HG03520 (cell line): Measurements from ENCODE around the gene AGXT2.
"Not testable (repeated sequence)": the region's sequence is repeated elsewhere in the genome, so short reads cannot be mapped to it uniquely, and the experiment has no call there.

Source experiments
- ATAC-seq: cut with Tn5 transposase; IDR thresholded peaks from one replicate; pipeline ENCODE4 v1.9.1; 2021; ENCODE audit warnings: mild to moderate bottlenecking, moderate library complexity; ENCODE audit not compliant: unreplicated experiment

The AGXT2 gene

GRCh38 chr5:35056686-35057085, 8.9 kb upstream of the AGXT2 start:
- ATAC-seq = no peak

- ATAC-seq = no peak
Observed at GRCh38 chr5:35052838-35053237, 5.1 kb upstream of the AGXT2 start.

DNA sequence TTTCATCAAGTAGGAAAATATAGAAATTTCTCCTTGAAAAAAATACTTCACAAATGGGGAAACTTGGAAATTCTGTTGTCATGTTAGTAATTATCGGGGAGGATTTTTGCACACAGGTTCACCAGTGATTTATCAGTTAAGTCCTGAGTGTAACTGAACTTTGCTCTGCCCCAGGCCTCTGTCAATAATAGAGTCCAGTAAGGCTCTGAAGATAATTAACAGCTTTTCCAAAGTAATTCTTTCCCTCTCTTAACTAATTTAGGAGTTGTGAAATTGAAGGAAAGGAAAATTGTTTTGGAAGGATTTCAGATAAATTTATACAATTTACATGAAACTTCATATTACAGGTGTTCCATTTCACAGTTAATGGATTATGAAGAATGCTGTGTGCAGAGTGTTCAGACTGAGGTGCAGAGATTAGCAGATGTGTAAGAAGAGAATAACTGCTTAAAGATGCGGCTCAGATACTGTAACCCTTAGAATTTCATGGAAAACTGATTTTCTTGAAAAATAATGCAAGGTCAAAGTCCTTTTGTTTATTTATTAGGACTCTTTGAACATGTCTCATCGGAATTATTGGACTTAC, 2.9 kb upstream of the AGXT2 start:
- ATAC-seq = no peak

DNA sequence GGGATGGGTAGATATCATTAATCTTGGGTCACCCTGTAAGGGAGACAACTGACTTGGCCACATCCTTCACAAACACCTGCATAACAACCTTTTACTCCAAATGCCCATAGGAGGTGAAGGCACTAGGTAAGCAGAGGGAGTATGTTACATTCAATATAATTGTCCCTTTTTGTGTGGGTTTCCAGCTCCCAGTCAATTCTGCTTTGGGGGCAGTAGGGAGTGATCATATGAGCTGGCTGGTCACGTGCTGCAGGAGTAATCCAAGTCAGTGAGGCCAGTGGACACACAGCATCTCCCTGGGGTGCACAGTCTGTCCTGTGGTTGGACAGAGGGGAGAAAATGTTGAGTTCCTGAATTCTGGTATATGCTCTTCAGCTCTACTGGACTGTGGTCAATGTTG, 1.2 kb upstream of the AGXT2 start:
- no peak for ATAC-seq

- ATAC-seq = no peak
Observed at GRCh38 chr5:35046774-35047173, 975 bp downstream of the AGXT2 start.

- ATAC-seq = no peak
Observed at GRCh38 chr5:35045280-35045679, 2.5 kb downstream of the AGXT2 start.

DNA sequence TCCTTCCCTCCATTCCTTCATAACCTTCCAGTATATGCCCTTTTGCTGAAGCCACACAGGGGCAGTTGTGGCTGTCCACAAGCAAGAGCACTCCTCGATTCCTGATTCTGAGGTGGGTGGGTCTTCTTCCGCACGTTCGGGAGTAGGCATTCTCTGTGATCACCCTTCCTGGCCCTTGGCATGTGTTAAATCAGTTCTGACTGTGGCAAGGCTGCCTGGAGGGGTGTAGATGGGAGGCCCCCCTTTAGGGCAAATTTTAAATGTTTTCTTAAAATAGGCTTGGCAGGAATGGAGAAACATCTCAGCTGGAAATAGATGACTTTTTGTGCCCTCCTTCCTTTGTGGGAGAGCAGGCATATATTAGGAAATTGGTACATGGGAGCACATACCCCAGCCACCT, 3.1 kb downstream of the AGXT2 start:
- no peak for ATAC-seq

DNA sequence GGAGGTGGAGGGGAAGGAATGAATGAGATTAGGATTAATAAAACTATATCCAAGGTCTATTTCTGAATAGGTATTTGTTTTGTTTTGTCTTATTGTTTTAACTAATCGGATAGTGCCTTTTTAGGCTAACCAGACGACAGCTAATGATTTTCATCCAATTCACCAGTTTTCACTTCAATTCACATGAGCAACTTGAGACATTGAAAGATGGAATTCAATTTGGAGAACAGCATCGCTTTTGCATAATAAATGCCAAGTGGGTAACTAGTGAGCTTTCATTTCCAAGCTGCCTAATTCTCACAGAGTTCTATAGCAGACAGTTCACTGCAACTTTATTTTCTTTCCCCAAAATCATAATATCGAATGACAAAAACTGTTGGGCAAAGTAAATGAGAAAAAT, 5.0 kb downstream of the AGXT2 start:
- no peak for ATAC-seq

GRCh38 chr5:35041261-35041660, 6.5 kb downstream of the AGXT2 start:
- ATAC-seq = no peak

DNA sequence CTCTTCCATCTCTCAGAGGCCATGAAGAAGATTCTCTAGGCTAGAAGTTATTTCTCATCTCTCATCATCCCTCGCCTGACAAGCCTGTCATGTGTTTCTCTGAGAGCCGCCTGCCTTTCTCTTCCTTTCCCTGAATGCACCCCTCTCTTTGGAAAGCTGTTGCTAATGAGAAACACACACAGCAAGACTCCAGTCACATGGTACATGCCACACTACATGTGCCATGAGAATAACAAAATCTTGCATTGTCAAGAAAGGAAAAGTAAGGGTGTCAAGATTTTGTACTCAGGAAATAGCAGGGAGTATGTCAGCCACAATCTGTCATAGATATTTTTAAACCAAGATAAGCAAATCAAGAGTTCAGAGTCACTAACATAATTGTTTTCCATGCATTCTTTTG, 8.9 kb downstream of the AGXT2 start:
- ATAC-seq = no peak

GRCh38 chr5:35036536-35036935, 11.2 kb downstream of the AGXT2 start:
- ATAC-seq = no peak

DNA sequence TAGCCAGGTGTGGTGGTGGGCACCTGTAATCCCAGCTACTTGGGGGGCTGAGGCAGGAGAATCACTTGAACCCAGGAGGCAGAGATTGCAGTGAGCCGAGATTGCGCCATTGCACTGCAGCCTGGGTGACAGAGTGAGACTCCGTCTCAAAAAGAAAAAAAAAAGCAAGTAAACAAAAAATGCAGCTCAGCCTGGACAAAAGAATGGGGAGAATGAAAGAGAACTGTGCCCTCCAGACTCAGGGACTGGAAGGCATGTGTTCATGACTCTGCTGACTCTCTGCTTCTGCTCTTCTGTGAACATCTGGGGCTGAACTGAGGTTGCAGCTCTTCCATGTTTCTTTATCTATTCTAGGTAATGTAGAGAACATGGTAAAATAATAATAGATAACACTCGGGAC, 11.8 kb downstream of the AGXT2 start:
- not testable (repeated sequence) for ATAC-seq

- ATAC-seq = no peak
Observed at GRCh38 chr5:35035271-35035670, 12.5 kb downstream of the AGXT2 start.

DNA sequence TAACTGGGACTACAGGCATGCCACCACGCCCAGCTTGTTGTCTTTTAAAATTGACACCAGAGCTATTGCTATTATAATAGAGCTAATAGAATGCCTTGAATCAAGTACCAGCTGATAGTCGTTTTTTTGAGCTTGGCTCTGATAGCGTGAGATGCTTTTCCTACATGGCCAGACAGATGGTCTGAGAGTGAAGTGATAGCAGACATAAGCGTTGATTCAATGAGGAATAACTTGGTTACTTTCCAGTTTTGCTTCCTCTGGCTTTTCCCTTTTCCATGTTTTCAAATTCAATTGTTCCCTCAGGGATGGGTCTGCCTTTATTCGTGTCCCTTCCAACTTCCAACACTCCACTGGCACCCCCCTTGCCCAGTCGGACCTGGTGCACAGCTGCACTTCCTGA, 15.4 kb downstream of the AGXT2 start:
- ATAC-seq = no peak

GRCh38 chr5:35031276-35031675, 16.5 kb downstream of the AGXT2 start:
- ATAC-seq = no peak

DNA sequence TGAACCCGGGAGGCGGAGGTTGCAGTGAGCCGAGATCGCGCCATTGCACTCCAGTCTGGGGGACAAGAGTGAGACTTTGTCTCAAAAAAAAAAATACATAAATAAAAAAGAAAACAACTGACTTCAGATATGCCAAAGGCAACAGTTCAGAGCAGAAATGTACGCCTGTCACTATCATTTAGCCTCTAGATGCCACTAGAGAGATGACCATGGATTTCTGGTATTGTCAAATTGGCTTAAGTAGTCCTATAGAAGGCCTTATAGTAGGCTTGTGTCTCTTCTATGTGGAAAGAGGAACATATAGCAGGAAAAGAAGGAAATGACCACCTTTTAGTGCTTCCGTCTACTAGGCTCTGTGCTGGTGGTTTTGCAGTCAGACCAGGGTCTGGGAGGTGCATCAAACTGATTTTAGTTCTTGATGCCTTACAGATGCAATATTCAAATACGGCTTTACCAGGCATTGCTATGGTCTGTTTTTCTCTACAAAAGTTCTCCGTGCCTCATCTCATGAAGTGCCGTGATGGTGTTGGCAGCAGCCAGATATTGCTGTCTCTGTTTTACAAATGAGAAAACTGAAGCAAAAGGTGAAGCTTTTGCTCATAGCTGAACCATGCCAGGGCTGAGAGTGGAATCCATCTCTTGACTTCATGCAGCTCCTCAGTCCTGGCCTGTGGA, 17.2 kb downstream of the AGXT2 start:
- no peak for ATAC-seq

DNA sequence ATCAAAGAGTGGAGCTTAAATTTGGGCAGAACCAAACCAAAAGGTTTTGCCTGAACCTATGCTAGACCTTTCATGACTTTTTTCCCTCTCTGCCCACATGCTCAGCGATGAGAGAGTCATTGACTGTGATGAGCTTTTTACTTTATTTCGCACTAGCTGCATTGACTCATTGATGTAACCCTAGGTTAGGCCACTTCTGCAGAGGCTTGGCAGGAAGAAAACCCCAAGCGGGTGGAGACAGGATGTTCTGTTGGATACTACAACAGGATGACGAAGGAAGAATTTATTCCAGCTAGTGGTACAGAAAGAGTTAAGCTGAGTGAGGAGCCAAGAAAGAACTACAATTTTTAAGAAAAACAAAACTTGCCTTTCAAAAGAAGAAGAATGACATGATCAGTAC, 18.4 kb downstream of the AGXT2 start:
- no peak for ATAC-seq

DNA sequence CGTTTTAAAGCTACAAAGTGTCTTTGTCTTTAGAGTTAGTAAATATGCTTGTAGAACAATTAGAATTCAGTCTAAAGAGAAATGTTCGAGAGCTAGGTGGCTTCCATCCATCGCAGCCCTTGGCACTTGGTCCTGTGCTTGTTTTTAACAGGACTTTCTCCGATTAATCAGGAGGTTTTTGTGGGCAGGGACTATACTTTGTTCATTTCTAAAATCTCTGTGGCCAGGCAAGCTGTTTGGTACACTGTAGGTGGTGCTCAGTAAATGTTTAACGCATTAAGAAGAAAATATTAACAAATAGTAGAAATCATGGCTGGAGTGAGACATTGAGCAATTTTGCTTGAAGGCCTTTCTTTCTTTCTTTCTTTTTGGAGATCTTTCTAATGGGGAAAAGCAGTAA, 20.8 kb downstream of the AGXT2 start:
- no peak for ATAC-seq

DNA sequence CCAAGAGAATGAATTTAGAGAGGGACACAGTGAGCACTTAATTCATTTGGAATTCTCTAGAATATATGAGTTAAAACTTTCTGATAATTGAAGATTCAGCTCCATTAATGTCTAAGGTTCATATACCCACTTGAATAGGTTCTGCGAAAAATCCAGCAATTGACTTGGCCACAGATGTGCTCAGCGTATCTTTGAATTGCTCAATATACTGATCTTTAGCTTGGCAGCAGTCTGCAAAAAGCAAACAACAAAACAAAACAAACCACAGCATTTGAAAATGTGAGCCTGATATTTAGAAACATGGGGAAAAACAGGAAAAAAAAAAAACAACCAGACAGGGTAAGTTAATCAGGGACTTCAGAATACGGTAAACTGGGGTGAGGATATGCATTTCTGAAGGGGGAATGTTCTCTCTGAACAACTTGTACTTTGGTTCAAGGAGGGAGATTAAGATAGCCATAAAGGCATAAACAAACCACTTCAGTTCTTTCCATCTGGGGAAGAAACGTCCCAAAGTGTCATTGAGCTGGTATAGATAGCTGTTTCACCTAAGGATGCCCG, 21.4 kb downstream of the AGXT2 start:
- no peak for ATAC-seq

DNA sequence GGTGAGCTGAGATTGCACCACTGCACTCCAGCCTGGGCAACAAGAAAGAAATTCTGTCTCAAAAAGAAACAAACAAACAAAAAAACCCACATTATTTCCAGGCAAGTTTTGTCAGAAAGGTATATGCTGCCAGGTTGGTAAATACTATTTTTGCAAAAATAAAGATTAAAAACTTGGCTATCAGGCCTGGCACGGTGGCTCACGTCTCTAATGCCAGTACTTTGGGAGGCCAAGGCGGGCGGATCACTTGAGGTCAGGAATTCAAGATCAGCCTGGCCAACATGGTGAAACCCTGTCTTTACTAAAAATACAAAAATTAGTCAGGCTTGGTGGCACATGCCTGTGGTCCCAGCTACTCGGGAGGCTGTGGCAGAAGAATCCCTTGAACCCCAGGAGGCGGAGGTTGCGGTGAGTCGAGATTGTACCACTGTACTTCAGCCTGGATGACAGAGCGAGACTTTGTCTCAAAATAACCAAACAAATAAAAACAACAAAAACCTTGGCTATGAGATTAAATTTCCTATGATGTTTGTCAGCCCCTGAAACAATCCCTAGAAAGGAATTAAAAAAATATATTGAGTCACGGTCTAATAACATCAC, 22.7 kb downstream of the AGXT2 start:
- ATAC-seq = no peak

GRCh38 chr5:35023391-35024178, 24.2 kb downstream of the AGXT2 start:
- no peak for ATAC-seq
